Measurements from ENCODE around the gene RGS10.

DNA sequence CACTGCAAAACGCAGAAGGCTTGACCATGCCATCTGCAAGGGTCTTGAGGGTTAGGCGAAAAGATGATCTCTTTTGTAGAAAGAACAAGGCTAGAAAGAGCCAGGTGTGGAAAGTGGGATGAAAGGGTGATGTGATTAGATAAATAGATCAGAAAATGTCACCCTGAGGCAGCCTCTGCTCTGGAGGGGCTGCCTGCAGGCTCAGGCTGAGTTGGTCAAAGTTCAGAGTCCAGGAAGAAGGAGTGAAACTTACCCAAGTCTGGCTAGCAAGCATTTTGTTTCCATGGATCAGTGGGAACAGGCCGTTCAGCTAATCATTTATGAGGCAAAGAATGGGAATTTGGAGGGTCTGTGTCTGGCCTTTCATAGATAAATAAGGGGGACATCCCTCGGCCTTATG, 79.7 kb downstream of the RGS10 start:
- TF ChIP-seq, protein P1, sequence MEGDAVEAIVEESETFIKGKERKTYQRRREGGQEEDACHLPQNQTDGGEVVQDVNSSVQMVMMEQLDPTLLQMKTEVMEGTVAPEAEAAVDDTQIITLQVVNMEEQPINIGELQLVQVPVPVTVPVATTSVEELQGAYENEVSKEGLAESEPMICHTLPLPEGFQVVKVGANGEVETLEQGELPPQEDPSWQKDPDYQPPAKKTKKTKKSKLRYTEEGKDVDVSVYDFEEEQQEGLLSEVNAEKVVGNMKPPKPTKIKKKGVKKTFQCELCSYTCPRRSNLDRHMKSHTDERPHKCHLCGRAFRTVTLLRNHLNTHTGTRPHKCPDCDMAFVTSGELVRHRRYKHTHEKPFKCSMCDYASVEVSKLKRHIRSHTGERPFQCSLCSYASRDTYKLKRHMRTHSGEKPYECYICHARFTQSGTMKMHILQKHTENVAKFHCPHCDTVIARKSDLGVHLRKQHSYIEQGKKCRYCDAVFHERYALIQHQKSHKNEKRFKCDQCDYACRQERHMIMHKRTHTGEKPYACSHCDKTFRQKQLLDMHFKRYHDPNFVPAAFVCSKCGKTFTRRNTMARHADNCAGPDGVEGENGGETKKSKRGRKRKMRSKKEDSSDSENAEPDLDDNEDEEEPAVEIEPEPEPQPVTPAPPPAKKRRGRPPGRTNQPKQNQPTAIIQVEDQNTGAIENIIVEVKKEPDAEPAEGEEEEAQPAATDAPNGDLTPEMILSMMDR (IDR thresholded peaks at IDR 0.05): no peak
- TF ChIP-seq POLR2A (IDR thresholded peaks at IDR 0.05) (no peak), EP300 (IDR thresholded peaks at IDR 0.05) (no peak)

Data from tibial nerve (tissue), 4 donors.